K562 (cell line): ENCODE measurements around the gene API5. TPM values are rescaled to one million over a fixed set of nuclear protein-coding genes. Genes with fewer than 3 reads are reported as not detected.

Experiments used
- ATF1 ChIP-seq, 2 experiments: fragments of 450-650 bp in 1 of 2; IDR thresholded peaks; 2 replicates each; pipeline ENCODE4 v1.6.1; 2016; ENCODE audit warnings: missing compliant biosample characterization in 1 of 2, missing genetic modification characterization in 1 of 2
- BCL6 ChIP-seq: fragments of 250-450 bp; sonication (Bioruptor Pico); IDR thresholded peaks from 2 replicates; pipeline ENCODE4 v1.4.0; 2020
- BMI1 ChIP-seq: fragments of 150-350 bp; IDR thresholded peaks from 2 replicates; pipeline ENCODE4 v1.6.1; 2014; ENCODE audit warnings: low read length
- CXXC5 ChIP-seq: fragments of 250-450 bp; sonication (Bioruptor Pico); IDR thresholded peaks from 2 replicates; pipeline ENCODE4 v1.8.0; 2022; ENCODE audit warnings: inconsistent platforms, mild to moderate bottlenecking, moderate library complexity
- DNMT1 ChIP-seq: fragments of 450-650 bp; IDR thresholded peaks from 2 replicates; pipeline ENCODE4 v1.6.1; 2016; ENCODE audit warnings: antibody characterized with exemption, mild to moderate bottlenecking
- EP300 ChIP-seq: IDR thresholded peaks from 2 replicates; pipeline ENCODE4 v1.6.1; 2012; ENCODE audit warnings: low read length, improper control_type of control experiment
- GTF2E2 ChIP-seq: fragments of 200-800 bp; sonication (Bioruptor generic); IDR thresholded peaks from 2 replicates; pipeline ENCODE4 v1.6.1; 2016; ENCODE audit warnings: missing genetic modification characterization, missing compliant biosample characterization
- HCFC1 ChIP-seq: IDR thresholded peaks from 2 replicates; pipeline ENCODE4 v1.6.1; 2012; ENCODE audit warnings: low read depth, low read length, improper control_type of control experiment
- HDAC8 ChIP-seq: fragments of 450-650 bp; IDR thresholded peaks from 2 replicates; pipeline ENCODE4 v1.6.1; 2016; ENCODE audit warnings: mild to moderate bottlenecking, missing genetic modification characterization, moderate library complexity, missing compliant biosample characterization
- HNRNPLL ChIP-seq: fragments of 200-400 bp; formaldehyde crosslinking; IDR thresholded peaks from 2 replicates; pipeline ENCODE4 v1.6.1; 2017; ENCODE audit warnings: low read length, low read depth, mild to moderate bottlenecking; ENCODE audit not compliant: poor library complexity, severe bottlenecking
- LCOR ChIP-seq: sonication (generic); formaldehyde crosslinking; IDR thresholded peaks from 2 replicates; pipeline ENCODE4 v1.8.0; 2022; ENCODE audit warnings: mild to moderate bottlenecking, missing genetic modification reagents
- MCM3 ChIP-seq: fragments of 450-650 bp; IDR thresholded peaks from 2 replicates; pipeline ENCODE4 v1.6.1; 2016
- NFIC ChIP-seq: fragments of 450-650 bp; IDR thresholded peaks from 2 replicates; pipeline ENCODE4 v1.6.1; 2017; ENCODE audit warnings: mild to moderate bottlenecking, inconsistent platforms
- NR2F6 ChIP-seq: fragments of 450-650 bp; formaldehyde crosslinking; IDR thresholded peaks from 2 replicates; pipeline ENCODE4 v1.4.0; 2020; ENCODE audit warnings: mild to moderate bottlenecking
- SMARCA4 ChIP-seq: fragments of 450-650 bp; IDR thresholded peaks from 2 replicates; pipeline ENCODE4 v1.6.1; 2016
- TBP ChIP-seq: optimal IDR thresholded peaks from 2 replicates; pipeline ENCODE3; 2011; ENCODE audit warnings: low read depth, low read length, improper control_type of control experiment
- ZFX ChIP-seq: sonication (generic); formaldehyde crosslinking; IDR thresholded peaks from 2 replicates; pipeline ENCODE4 v1.8.0; 2022; ENCODE audit warnings: mild to moderate bottlenecking, missing genetic modification reagents, moderate library complexity
- ZNF174 ChIP-seq: fragments of 250-450 bp; sonication (Bioruptor Pico); IDR thresholded peaks from 2 replicates; pipeline ENCODE4 v1.4.0; 2020; ENCODE audit warnings: mild to moderate bottlenecking
- ZNF175 ChIP-seq: fragments of 200-800 bp; sonication (Bioruptor generic); IDR thresholded peaks from 2 replicates; pipeline ENCODE4 v1.6.1; 2016; ENCODE audit warnings: low read depth, mild to moderate bottlenecking, missing genetic modification characterization, missing compliant biosample characterization
- ZNF184 ChIP-seq: sonication (generic); formaldehyde crosslinking; IDR thresholded peaks from 2 replicates; pipeline ENCODE4 v1.5.0; 2020; ENCODE audit warnings: missing genetic modification reagents
- ZNF23 ChIP-seq: fragments of 250-450 bp; sonication (Bioruptor Pico); IDR thresholded peaks from 2 replicates; pipeline ENCODE4 v1.4.0; 2020; ENCODE audit warnings: mild to moderate bottlenecking
- ZNF3 ChIP-seq: fragments of 250-450 bp; sonication (Bioruptor Pico); IDR thresholded peaks from 2 replicates; pipeline ENCODE4 v1.5.0; 2021; ENCODE audit warnings: mild to moderate bottlenecking, moderate library complexity
- ZNF431 ChIP-seq: sonication (generic); formaldehyde crosslinking; IDR thresholded peaks from 2 replicates; pipeline ENCODE4 v1.8.0; 2022; ENCODE audit warnings: mild to moderate bottlenecking, missing genetic modification reagents
- ZNF584 ChIP-seq: fragments of 200-800 bp; sonication (Bioruptor generic); IDR thresholded peaks from 2 replicates; pipeline ENCODE4 v1.6.1; 2016; ENCODE audit warnings: low read depth, mild to moderate bottlenecking, missing genetic modification characterization, missing compliant biosample characterization
- polyA plus RNA-seq, 8 experiments: library from polyadenylated mRNA; depleted of rRNA in 4 of 8; stranded (reverse) in 5 of 8; unstranded in 3 of 8; fragments of >200 nt; fragmentation: Nextera tagmentation in 2 of 8; fragmentation: Illumina TruSeq in 1 of 8; extraction: Ambion mirVana in 2 of 8; extraction: Trizol in 1 of 8; gene quantifications; 2 replicates each; pipeline versions ENCODE4 v1.2.1 to v1.2.3, GENCODE V29; 2011 to 2014; ENCODE audit warnings: inconsistent platforms in 1 of 8, missing spikeins in 1 of 8
- total RNA-seq, 7 experiments: library from RNA; depleted of rRNA in 6 of 7; stranded (reverse); fragments of >200 nt in 6 of 7; fragmentation: Illumina TruSeq in 2 of 7; extraction: Trizol in 2 of 7; gene quantifications; 2 replicates each; pipeline versions ENCODE4 v1.2.1 to v1.2.3, GENCODE V29; 2011 to 2021; ENCODE audit warnings: low replicate concordance in 1 of 7
- TF ChIP-seq, protein P1 (sequence below), 2 experiments: fragments of 250-450 bp in 1 of 2; fragments of 450-650 bp in 1 of 2; sonication (Bioruptor Pico) in 1 of 2; IDR thresholded peaks; 2 replicates each; pipeline versions ENCODE4 v1.6.1 to v1.8.0; 2016 to 2021; ENCODE audit warnings: mild to moderate bottlenecking in 2 of 2, moderate library complexity in 2 of 2, missing compliant biosample characterization in 1 of 2, missing genetic modification characterization in 1 of 2
- TF ChIP-seq, protein P2 (sequence below): fragments of 450-650 bp; IDR thresholded peaks from 2 replicates; pipeline ENCODE4 v1.6.1; 2014; ENCODE audit warnings: low read depth, mild to moderate bottlenecking, moderate library complexity, borderline replicate concordance
- TF ChIP-seq, protein P3 (sequence below): fragments of 450-650 bp; IDR thresholded peaks from 2 replicates; pipeline ENCODE4 v1.6.1; 2016

Gene API5
- total and polyA plus RNA-seq, 9 of the 15 experiments (the other 6 are each of a cell fraction or from before 2014, with no cell fraction given): 59.8 to 146 (median 123) TPM

DNA sequence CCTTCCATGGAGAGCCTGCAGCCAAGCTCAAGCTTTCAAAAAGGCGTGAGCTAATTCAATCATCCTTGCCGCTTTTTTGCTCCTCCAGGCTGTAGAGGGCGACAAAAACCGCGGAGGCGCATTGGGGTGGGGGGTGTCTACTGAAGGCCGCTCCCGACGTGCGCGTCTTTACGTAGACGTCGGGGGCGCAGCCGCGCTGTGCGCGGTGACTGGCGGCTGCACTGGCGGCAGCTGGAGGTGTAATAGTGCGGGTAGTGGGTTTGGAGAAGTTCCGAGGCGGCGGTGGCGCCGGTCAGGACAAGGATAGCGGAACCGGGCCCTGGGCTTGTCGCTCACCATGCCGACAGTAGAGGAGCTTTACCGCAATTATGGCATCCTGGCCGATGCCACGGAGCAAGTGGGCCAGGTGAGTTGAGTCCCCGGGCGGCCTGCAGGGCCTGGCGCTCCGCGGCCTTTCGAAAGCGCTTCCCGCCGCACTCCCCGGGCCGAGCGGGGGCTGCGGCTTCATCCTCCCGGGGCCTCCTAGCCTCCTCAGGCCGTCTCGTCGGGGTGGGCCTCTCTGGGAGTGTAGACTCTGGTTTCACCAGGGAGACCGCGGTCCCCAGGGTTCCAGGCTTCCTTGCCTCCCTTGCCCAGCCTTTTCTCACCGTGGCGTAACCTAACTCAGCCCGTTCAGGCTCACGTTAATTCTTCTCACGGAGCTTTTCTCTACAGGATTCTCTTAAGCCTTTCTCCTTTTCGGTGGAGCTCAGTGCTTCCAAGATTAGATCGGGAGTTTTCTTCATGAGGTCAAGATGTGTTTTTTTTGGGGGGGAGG lies at the start of gene API5 (continued):
- TF ChIP-seq, protein P1, sequence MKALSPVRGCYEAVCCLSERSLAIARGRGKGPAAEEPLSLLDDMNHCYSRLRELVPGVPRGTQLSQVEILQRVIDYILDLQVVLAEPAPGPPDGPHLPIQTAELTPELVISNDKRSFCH (CRISPR knock-in tag; IDR thresholded peaks at IDR 0.05): no peak
- TF ChIP-seq, protein P1 (tag; IDR thresholded peaks at IDR 0.05): no peak; the same call in 1 of the 2 replicates
- TF ChIP-seq ZNF184 (CRISPR knock-in tag) (no peak), BMI1 (no peak), TBP (peak; percentile 62), ZNF23 (CRISPR knock-in tag) (no peak), ZNF174 (CRISPR knock-in tag) (no peak), DNMT1 (no peak), HDAC8 (tag) (no peak), LCOR (CRISPR knock-in tag) (peak; percentile 11; the same call in 1 of the 2 replicates), HNRNPLL (peak; percentile 99), ZNF3 (no peak), NFIC (peak; percentile 62), ZNF175 (no peak), ZFX (CRISPR knock-in tag) (peak; percentile 96), CXXC5 (CRISPR knock-in tag) (peak; percentile 98), ZNF431 (CRISPR knock-in tag) (0 out of 2 replicates have a peak, but pooled peaks have one; percentile 15), HCFC1 (peak; percentile 76), NR2F6 (CRISPR knock-in tag) (no peak), MCM3 (no peak), BCL6 (no peak), GTF2E2 (tag) (no peak), ZNF584 (CRISPR knock-in tag) (no peak), ATF1 (CRISPR knock-in tag; IDR thresholded peaks at IDR 0.05) (no peak), ATF1 (tag; IDR thresholded peaks at IDR 0.05) (peak; percentile 87), EP300 (peak; percentile 43; the same call in 1 of the 2 replicates), SMARCA4 (no peak)
- TF ChIP-seq, protein P2, sequence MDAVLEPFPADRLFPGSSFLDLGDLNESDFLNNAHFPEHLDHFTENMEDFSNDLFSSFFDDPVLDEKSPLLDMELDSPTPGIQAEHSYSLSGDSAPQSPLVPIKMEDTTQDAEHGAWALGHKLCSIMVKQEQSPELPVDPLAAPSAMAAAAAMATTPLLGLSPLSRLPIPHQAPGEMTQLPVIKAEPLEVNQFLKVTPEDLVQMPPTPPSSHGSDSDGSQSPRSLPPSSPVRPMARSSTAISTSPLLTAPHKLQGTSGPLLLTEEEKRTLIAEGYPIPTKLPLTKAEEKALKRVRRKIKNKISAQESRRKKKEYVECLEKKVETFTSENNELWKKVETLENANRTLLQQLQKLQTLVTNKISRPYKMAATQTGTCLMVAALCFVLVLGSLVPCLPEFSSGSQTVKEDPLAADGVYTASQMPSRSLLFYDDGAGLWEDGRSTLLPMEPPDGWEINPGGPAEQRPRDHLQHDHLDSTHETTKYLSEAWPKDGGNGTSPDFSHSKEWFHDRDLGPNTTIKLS: peak; percentile 70
- TF ChIP-seq, protein P3, sequence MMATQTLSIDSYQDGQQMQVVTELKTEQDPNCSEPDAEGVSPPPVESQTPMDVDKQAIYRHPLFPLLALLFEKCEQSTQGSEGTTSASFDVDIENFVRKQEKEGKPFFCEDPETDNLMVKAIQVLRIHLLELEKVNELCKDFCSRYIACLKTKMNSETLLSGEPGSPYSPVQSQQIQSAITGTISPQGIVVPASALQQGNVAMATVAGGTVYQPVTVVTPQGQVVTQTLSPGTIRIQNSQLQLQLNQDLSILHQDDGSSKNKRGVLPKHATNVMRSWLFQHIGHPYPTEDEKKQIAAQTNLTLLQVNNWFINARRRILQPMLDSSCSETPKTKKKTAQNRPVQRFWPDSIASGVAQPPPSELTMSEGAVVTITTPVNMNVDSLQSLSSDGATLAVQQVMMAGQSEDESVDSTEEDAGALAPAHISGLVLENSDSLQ: peak; percentile 92
